Nephron (organoid): ENCODE results near the gene CELF1.

ENCODE experiments used
- H3K27ac Mint-ChIP-seq, 3 experiments: 2 replicates each; pipeline ENCODE4 v1.8.0; 2020; ENCODE audit warnings: mixed read lengths in 3 of 3, mild to moderate bottlenecking in 2 of 3, moderate library complexity in 1 of 3
- H3K27me3 Mint-ChIP-seq: 2 replicates; pipeline ENCODE4 v1.8.0; 2021; ENCODE audit warnings: low read depth, mild to moderate bottlenecking, moderate library complexity, mixed read lengths
- H3K36me3 Mint-ChIP-seq: 2 replicates; pipeline ENCODE4 v1.8.0; 2020; ENCODE audit warnings: low read depth, mixed read lengths
- H3K4me1 Mint-ChIP-seq: 2 replicates; pipeline ENCODE4 v1.8.0; 2020; ENCODE audit warnings: mixed read lengths
- H3K4me3 Mint-ChIP-seq, 3 experiments: 2 replicates each; pipeline ENCODE4 v1.8.0; 2020; ENCODE audit warnings: mild to moderate bottlenecking in 3 of 3, mixed read lengths in 3 of 3, moderate library complexity in 2 of 3
- H3K9me3 Mint-ChIP-seq: 2 replicates; pipeline ENCODE4 v1.8.0; 2020; ENCODE audit warnings: mixed read lengths
- TF ChIP-seq, protein P1 (sequence below), 3 experiments: fragments of 200-600 bp; sonication (generic); IDR thresholded peaks; one replicate each; pipeline ENCODE4 v1.5.0; 2021; ENCODE audit warnings: antibody characterized with exemption in 3 of 3; ENCODE audit not compliant: unreplicated experiment in 3 of 3

CELF1 gene

DNA sequence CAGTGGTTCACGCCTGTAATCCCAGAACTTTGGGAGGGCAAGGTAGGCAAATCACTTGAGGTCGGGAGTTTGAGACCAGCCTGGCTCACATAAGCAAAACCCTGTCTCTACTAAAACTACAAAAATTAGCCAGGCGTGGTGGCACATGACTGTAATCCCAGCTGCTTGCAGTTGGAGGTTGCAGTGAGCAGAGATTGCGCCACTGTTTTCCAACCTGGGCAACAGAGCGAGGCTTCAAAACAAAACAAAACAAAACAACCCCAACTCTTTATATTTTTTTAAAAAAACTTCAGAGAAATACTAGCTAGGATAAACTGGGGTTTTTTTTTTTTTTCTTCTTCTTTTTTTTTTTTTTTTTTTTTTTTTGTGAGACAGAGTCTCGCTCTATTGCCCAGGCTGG, 72.2 kb downstream of the CELF1 start:
- Mint-ChIP-seq H3K27ac (no peak overlapping the region), H3K9me3 (no peaks in the 10 kb centered on the region)

DNA sequence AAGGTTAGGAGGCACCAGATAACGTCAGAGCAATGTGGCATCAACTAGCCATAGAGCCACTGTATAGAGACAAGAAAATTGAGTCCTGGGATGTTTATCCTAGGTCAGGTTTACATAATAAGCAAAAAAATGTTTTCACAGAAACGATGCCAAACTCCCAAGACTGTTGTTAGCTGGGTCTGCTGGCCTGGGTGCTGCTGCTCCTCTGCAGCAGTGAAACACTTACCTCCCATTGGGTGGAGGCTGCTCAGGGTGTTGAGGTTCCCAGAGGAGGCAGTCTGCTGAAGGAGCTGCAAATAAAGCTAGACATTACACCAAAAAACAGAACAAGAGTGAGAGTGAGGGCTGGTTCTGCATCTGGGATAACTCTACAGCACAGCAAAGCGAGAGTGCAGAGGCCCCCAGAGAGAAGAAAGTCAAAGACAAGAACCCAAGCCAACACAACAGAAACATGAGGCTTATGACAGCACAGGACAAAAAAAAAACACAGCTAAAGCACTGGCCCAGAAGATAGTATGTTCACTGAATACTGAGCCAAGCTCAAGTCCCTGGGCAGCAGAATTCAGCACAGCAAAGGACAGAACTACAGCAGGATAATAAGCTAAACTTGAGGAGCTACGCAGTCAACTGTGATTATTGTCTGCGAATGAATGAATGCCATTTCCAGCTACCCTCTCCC, 74.1 kb downstream of the CELF1 start:
- H3K36me3 Mint-ChIP-seq: peaks cover 83% of the 10 kb centered on the region

More for the DNA sequence above, 72.2 kb downstream of the CELF1 start:
- no peak overlapping the region for H3K4me3 Mint-ChIP-seq
- H3K27me3 Mint-ChIP-seq: no peaks in the 10 kb centered on the region
- H3K4me1 Mint-ChIP-seq: no peaks in the 10 kb centered on the region
- TF ChIP-seq, protein P1, sequence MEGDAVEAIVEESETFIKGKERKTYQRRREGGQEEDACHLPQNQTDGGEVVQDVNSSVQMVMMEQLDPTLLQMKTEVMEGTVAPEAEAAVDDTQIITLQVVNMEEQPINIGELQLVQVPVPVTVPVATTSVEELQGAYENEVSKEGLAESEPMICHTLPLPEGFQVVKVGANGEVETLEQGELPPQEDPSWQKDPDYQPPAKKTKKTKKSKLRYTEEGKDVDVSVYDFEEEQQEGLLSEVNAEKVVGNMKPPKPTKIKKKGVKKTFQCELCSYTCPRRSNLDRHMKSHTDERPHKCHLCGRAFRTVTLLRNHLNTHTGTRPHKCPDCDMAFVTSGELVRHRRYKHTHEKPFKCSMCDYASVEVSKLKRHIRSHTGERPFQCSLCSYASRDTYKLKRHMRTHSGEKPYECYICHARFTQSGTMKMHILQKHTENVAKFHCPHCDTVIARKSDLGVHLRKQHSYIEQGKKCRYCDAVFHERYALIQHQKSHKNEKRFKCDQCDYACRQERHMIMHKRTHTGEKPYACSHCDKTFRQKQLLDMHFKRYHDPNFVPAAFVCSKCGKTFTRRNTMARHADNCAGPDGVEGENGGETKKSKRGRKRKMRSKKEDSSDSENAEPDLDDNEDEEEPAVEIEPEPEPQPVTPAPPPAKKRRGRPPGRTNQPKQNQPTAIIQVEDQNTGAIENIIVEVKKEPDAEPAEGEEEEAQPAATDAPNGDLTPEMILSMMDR (IDR thresholded peaks at IDR 0.05; ENCODE audit: unreplicated experiment in 3 of 3): no peak
- peaks cover 83% of the 10 kb centered on the region for H3K36me3 Mint-ChIP-seq

DNA sequence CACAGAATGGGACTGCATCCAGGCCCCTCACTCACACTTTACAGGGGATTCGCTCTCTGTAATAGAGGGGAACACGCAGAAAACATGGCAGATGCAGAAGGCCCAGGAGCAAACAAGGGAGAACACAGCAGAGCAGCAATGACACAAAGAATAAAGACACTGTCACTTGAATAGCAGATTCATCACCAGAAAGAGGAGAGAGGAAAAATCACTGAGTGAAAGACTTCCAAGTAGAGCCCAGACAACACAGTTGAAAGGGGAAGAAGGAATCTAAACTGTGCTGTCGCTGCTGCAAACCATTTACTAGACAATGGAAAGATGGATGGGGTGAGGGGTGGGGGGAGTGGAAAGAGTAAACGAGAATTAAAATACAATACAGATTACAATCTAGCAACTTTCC, 75.2 kb downstream of the CELF1 start:
- no peaks in the 10 kb centered on the region for H3K4me1 Mint-ChIP-seq
- no peaks in the 10 kb centered on the region for H3K27me3 Mint-ChIP-seq
- peaks cover 81% of the 10 kb centered on the region for H3K36me3 Mint-ChIP-seq
- no peaks in the 10 kb centered on the region for H3K9me3 Mint-ChIP-seq
- no peak overlapping the region for H3K4me3 Mint-ChIP-seq
- no peak overlapping the region for H3K27ac Mint-ChIP-seq
- TF ChIP-seq, protein P1 (IDR thresholded peaks at IDR 0.05; ENCODE audit: unreplicated experiment in 3 of 3): no peak

More for the DNA sequence above, 74.1 kb downstream of the CELF1 start:
- no peak overlapping the region for H3K27ac Mint-ChIP-seq
- H3K27me3 Mint-ChIP-seq: no peaks in the 10 kb centered on the region
- TF ChIP-seq, protein P1 (IDR thresholded peaks at IDR 0.05; ENCODE audit: unreplicated experiment in 3 of 3): no peak
- no peaks in the 10 kb centered on the region for H3K9me3 Mint-ChIP-seq
- H3K4me1 Mint-ChIP-seq: no peaks in the 10 kb centered on the region
- no peak overlapping the region for H3K4me3 Mint-ChIP-seq

DNA sequence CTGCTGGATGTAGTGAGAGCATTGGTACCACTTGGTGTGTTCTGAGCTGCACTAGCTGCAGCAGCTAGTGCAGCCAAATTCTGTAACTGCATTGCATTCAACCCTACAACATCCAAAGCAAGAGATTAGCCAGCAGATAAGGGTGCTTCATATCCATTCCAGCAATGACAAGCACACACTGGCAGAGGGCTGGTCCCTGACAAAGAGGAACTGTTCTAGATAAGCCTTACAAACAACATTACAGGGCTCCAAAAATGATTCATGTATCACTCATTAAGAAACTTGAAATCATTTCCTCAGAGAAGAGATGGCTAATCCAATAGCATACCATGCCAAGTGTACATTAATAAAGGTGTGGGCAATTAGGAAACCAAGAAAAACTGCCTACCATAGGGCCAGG, 75.6 kb downstream of the CELF1 start:
- H3K4me3 Mint-ChIP-seq: no peak overlapping the region
- TF ChIP-seq, protein P1 (IDR thresholded peaks at IDR 0.05; ENCODE audit: unreplicated experiment in 3 of 3): no peak
- no peaks in the 10 kb centered on the region for H3K9me3 Mint-ChIP-seq
- H3K36me3 Mint-ChIP-seq: peaks cover 80% of the 10 kb centered on the region
- H3K4me1 Mint-ChIP-seq: no peaks in the 10 kb centered on the region
- H3K27me3 Mint-ChIP-seq: no peaks in the 10 kb centered on the region
- no peak overlapping the region for H3K27ac Mint-ChIP-seq

DNA sequence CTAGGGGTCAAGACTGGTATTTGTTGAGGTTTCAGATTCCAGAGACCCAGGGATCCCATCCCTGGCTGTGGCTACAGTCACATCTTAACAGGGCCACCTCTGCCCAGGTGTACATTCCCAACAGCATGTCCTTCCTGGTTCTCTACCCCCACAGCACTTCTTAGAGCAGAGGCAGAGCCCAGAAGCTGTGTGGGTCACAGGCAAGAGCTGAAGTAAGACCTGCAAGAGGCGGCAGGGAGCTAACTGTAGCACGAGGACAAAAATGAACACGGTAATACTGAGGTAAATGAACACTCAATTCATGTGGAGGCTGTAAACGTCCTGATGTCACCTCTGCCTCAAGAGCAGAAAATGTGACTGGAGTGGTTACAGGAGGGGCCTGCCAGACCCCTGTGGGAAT, 82.3 kb downstream of the CELF1 start:
- peak overlapping the region in 1 of 3 experiments; percentile 31 for H3K27ac Mint-ChIP-seq
- no peaks in the 10 kb centered on the region for H3K27me3 Mint-ChIP-seq
- no peaks in the 10 kb centered on the region for H3K9me3 Mint-ChIP-seq
- no peak overlapping the region for H3K4me3 Mint-ChIP-seq
- TF ChIP-seq, protein P1 (IDR thresholded peaks at IDR 0.05; ENCODE audit: unreplicated experiment in 3 of 3): no peak
- H3K4me1 Mint-ChIP-seq: peaks cover 35% of the 10 kb centered on the region
- H3K36me3 Mint-ChIP-seq: peaks cover 67% of the 10 kb centered on the region
